BE2C (cell line): ENCODE data around the gene ICE1.
"Not testable (repeated sequence)": the region's sequence is repeated elsewhere in the genome, so short reads cannot be mapped to it uniquely, and the experiment has no call there.

Source experiments
- DNase-seq: peaks from one replicate; pipeline ENCODE4 v3.0.0-alpha.2; 2020
- H3K27me3 ChIP-seq: fragments of 250-450 bp; sonication (Bioruptor Pico); 2 replicates; pipeline ENCODE4 v1.5.1; 2020; ENCODE audit warnings: mild to moderate bottlenecking
- H3K36me3 ChIP-seq: fragments of 250-450 bp; sonication (Bioruptor Pico); 2 replicates; pipeline ENCODE4 v1.5.1; 2020; ENCODE audit warnings: mild to moderate bottlenecking
- H3K4me1 ChIP-seq: fragments of 250-450 bp; sonication (Bioruptor Pico); 2 replicates; pipeline ENCODE4 v1.5.1; 2020
- H3K4me3 ChIP-seq: 2 replicates; pipeline ENCODE4 v1.5.1; 2011; ENCODE audit warnings: low read depth, low read length
- H3K9me3 ChIP-seq: fragments of 250-450 bp; sonication (Bioruptor Pico); 2 replicates; pipeline ENCODE4 v1.5.1; 2020
- CTCF ChIP-seq: IDR thresholded peaks from 2 replicates; pipeline ENCODE4 v1.5.1; 2012; ENCODE audit warnings: mild to moderate bottlenecking, low read depth, low read length

ICE1 gene

GRCh38 chr5:5511904-5512416, 89.5 kb downstream of the ICE1 start:
- no peaks in the 10 kb centered on the region; the same call in none of the 2 replicates for H3K9me3 ChIP-seq
- peaks cover 12% of the 10 kb centered on the region for H3K4me1 ChIP-seq
- no peaks in the 10 kb centered on the region for H3K27me3 ChIP-seq
- H3K36me3 ChIP-seq = no peaks in the 10 kb centered on the region
- no peak overlapping the region for H3K4me3 ChIP-seq
- DNase-seq = no peak
- no peak for TF ChIP-seq CTCF

- no peak overlapping the region for H3K4me3 ChIP-seq
- H3K9me3 ChIP-seq = no peaks in the 10 kb centered on the region; the same call in none of the 2 replicates
- TF ChIP-seq CTCF = no peak
- no peak for DNase-seq
- H3K36me3 ChIP-seq = no peaks in the 10 kb centered on the region
- peaks cover 12% of the 10 kb centered on the region for H3K4me1 ChIP-seq
- H3K27me3 ChIP-seq = no peaks in the 10 kb centered on the region
Measured at GRCh38 chr5:5512543-5512942, 90.1 kb downstream of the ICE1 start.

- DNase-seq, H3K4me1 ChIP-seq, H3K27me3 ChIP-seq, H3K4me3 ChIP-seq, H3K36me3 ChIP-seq, H3K9me3 ChIP-seq: not testable (repeated sequence)
Measured at GRCh38 chr5:5520622-5521021, 98.1 kb downstream of the ICE1 start.

- TF ChIP-seq CTCF = no peak
- H3K27me3 ChIP-seq = no peaks in the 10 kb centered on the region
- DNase-seq = no peak
Measured at GRCh38 chr5:5521029-5521428, 98.6 kb downstream of the ICE1 start.

GRCh38 chr5:5521478-5521877, 99.0 kb downstream of the ICE1 start:
- Histone ChIP-seq H3K9me3 (no peaks in the 10 kb centered on the region), H3K27me3 (no peaks in the 10 kb centered on the region), H3K4me1 (no peaks in the 10 kb centered on the region; the same call in 1 of the 2 replicates), H3K36me3 (no peaks in the 10 kb centered on the region), H3K4me3 (no peak overlapping the region)
- no peak for TF ChIP-seq CTCF
- DNase-seq = no peak

More at GRCh38 chr5:5521029-5521428, 98.6 kb downstream of the ICE1 start:
- no peaks in the 10 kb centered on the region for H3K9me3 ChIP-seq
- no peaks in the 10 kb centered on the region; the same call in 1 of the 2 replicates for H3K4me1 ChIP-seq
- no peaks in the 10 kb centered on the region for H3K36me3 ChIP-seq
- no peak overlapping the region for H3K4me3 ChIP-seq

GRCh38 chr5:5522336-5522735, 99.9 kb downstream of the ICE1 start:
- no peak for DNase-seq
- no peak for TF ChIP-seq CTCF
- no peaks in the 10 kb centered on the region for H3K9me3 ChIP-seq
- H3K27me3 ChIP-seq = no peaks in the 10 kb centered on the region
- no peaks in the 10 kb centered on the region; the same call in 1 of the 2 replicates for H3K4me1 ChIP-seq
- no peak overlapping the region for H3K4me3 ChIP-seq
- no peaks in the 10 kb centered on the region for H3K36me3 ChIP-seq
